NCI-H1417 (cell line): Measurements from ENCODE around the gene FOXJ1.

ENCODE experiments used
- DNase-seq, 3 experiments: peaks; one replicate each; lab custom pipeline; 2025; lab: John Stamatoyannopoulos, UW

Gene FOXJ1

DNA sequence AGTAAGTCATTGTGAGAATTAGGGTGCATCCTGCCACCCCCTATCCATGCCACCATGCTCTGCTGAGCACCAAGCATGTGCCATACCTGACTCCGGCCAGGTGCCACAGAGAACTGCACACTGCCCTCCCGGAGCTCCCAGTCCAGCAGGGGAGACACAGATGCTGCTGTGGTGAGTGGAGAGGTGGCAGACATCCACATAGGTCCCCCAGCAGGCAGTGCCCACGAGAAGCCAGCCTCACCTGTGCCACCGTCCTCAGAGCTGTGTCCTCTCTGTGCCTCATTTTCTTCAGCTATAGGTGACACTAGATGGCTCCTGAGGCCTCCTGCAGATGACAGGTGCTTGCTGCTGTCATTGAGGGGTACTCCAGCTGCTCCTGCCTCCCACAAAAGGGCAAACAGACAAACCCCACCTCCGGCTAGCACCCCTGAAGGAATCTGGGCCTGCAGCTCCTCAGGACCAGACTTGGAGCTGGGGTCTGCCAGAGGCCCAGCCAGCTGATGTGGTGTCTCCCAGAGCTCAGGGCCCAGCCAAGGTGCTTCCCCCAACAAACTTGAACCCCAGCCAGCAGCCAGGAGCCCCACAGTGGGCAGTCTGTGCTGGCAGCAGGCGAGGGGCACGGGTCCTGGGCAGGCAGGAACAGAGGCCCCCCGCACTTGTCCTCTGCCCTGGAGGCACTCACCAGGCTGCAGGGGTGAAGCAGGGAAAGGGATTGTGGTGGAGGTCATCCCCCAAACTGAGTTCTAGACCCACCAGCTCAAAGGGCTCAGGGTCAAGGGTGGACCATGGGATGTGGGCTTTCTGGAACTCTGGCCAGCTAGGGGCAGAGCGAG is 17.1 kb downstream of the FOXJ1 start:
- no peak for DNase-seq

GRCh38 chr17:76123191-76123499 is 17.9 kb downstream of the FOXJ1 start:
- no peak for DNase-seq

DNA sequence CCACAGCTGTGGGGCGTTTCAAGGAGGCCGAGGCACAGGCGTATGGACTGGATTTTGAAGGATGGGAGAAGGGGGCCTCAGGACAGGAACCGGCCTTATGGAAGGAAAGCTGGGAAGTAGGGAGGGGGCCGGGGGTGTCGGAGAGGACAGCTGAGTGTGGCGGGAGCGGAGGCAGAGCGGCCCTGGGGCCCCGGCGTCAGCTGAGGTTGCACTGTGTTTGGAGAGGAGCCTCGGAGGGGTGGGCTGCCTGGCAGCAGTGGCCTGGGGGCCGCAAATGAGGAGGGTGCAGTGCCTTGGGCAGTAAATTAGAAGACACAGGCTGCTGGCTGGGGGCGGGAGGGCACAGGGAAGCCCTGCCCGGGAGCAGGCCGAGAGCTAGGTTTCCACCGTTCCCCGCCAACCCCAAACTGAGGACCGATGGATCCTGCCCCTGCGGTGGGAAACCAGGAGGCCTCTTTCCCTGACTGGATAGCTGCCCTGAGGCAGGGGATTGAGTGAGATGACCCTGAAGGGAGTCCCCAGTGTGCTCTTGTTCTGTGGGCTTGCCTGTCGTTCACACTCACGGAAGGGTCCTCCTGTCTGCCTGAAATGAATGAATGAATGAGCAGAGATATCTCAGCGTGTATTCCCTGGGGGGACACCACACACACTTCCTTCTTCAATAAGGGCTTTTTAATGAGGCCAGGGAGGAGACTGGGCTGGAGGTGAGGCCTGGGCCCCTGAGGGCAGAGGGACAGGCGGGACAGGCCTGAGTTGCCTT is 18.4 kb downstream of the FOXJ1 start:
- no peak for DNase-seq

- no peak for DNase-seq
These were observed 19.1 kb downstream of the FOXJ1 start for GRCh38 chr17:76121932-76122430.

- DNase-seq: no peak
These were observed 20.4 kb downstream of the FOXJ1 start for GRCh38 chr17:76120658-76121008.

DNA sequence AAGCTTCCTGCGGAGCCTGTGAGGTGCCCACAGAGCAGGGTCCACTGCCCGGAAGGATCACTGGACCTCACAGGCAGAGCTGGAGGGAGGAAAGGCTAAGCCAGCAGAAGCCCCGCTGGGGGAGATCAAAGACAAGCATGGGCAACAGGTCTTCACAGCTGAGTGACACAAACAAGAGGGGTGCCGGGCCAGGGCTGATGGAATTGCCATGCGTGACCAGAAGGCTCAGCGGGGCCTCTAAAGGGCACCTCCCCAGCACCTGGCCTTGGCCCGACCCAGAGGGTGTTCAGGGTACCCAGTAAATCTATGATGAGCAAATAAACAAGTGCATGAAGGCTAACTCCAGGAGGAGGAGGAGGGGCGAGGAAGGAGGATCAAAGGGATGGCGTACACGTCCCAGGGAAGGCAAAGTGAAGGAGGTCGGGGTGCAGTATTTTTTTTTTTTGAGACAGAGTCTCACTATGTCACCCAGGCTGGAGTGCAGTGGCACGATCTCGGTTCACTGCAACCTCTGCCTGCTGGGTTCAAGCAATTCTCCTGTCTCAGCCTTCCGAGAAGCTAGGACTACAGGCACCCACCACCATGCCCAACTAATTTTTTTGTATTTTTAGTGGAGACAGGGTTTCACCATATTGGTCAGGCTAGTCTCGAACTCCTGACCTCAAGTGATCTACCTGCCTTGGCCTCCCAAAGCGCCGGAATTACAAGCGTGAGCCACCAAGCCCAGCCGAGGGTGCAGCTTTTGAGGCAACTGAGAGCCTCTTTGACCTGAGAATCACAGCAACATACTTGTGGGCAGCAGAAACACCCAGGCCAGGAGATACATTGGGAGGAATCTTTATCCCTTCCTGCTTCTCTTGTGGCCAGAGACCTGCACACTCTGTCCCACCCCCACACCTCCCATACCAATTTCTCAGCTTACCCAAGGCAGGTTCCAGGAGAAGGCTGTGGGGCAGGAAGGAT is 21.4 kb downstream of the FOXJ1 start:
- DNase-seq: no peak

DNA sequence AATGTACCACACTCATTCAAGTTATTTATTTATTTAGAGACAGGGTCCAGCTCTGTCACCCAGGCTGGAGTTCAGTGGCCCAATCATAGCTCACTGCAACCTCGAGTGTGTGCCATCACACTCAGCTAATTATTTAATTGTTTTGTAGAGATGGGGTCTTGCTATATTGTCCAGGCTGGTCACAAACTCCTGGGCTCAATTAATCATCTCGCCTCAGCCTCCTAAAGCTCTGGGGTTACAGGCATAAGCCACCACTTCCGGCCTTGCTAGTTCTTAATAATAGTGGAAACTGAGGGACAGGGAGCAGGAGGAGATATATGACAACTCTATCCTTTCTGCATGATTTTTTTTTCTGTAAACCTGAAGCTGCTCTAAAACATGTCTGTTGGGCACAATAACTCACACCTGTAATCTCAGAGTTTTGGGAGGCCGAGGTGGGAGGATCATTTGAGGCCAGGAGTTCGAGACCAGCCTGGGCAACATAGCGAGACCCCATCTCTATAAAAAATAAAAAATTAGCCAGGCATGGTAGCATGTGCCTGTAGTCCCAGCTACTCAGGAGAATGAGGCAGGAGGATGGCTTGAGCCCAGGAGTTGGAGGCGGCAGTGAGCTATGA is 25.8 kb downstream of the FOXJ1 start:
- DNase-seq: no peak

- DNase-seq: no peak
These were observed 29.1 kb downstream of the FOXJ1 start for GRCh38 chr17:76111956-76112355.

DNA sequence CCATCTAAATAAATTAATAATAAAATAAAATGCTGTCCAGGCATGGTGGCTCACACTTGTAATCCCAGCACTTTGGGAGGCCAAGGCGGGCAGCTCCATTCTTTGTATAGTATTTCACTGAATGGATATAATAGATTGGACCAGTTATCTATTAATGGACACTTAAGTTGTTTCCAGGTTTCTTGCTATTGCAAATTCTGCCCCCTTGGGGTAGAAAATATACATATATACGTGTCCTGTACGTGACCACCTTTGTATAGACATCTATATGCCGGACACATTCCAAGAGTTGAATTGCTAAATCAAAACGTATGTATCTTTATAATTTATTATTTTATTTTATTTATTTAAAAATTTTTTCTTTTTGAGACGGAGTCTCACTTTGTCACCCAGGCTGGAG is 33.5 kb downstream of the FOXJ1 start:
- DNase-seq: peak in 2 of 3 experiments; percentile 9 to 27

- DNase-seq: peak in 1 of 3 experiments; percentile 29
These were observed 34.3 kb downstream of the FOXJ1 start for GRCh38 chr17:76106703-76107102.

DNA sequence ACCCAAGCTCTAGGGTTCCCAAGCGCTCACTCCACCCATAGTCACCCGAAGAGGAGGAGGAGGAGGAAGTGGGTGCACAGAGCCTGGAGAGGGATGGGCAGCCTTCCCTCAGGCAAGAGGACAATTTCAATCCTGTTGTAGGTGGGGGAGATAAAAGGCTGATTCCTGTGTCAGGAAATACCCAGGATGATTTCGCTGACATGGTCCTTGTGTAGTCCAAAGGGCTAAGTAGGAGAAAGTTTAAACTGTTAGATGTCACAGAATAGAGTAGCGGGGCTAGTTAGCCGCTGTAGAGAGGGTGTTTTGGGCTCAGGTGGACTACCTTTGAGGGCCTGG is 36.2 kb downstream of the FOXJ1 start:
- DNase-seq: no peak

DNA sequence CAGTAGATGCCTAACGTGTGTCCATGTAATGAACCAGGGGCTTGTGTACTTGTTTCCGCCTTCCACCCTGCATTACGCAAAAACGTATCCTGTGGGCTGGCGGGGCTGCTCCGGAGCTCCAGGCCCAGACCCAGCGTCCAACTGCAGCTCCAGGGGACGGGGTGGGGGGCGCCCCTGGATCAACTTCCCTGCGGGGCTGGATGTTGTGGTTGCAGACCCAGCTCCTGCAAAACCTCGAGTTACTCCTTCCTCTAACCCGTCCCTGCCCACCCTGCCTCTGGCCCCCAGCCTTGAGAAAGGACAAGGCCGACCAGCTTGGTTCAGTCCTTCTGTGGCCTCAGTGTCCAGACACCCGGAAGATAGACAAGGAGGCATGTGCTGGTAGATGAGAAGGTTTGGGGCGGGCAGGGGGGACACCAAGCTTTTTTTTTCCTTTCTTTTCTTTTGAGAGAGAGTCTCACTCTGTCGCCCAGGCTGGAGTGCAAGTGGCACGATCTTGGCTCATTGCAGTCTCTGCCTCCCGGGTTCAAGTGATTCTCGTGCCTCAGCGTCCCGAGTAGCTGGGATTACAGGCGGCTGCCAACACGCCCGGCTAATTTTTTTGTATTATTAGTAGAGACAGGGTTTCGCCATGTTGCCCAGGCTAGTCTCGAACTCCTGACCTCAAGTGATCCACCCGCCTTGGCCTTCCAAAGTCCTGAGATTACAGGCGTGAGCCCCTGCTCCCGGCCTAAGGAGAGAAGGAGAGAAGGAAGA is 36.7 kb downstream of the FOXJ1 start:
- DNase-seq: no peak

GRCh38 chr17:76103274-76104139 is 37.5 kb downstream of the FOXJ1 start, which contains the start of gene EXOC7:
Gene EXOC7, minus strand, starts transcription at chr17:76103787. Its CDS starts 95 bp downstream, at chr17:76103692.
- peak; percentile 91 to 97 (median 96) for DNase-seq

- peak in 2 of 3 experiments; percentile 35 to 49 for DNase-seq
These were observed 38.1 kb downstream of the FOXJ1 start for GRCh38 chr17:76102944-76103273.

- DNase-seq: no peak
These were observed 43.2 kb downstream of the FOXJ1 start for GRCh38 chr17:76097716-76098295.

GRCh38 chr17:76095943-76096342 is 45.1 kb downstream of the FOXJ1 start:
- no peak for DNase-seq

GRCh38 chr17:76094046-76094445 is 47.0 kb downstream of the FOXJ1 start:
- no peak for DNase-seq

GRCh38 chr17:76092526-76093413 is 48.3 kb downstream of the FOXJ1 start:
- no peak for DNase-seq
